AG20443 (cell line): ENCODE data around the gene ADRA2A.

Experiments
- DNase-seq: peaks from one replicate; pipeline ENCODE4 v3.0.0; 2012; ENCODE audit warnings: low spot score, mixed read lengths

Gene ADRA2A

DNA sequence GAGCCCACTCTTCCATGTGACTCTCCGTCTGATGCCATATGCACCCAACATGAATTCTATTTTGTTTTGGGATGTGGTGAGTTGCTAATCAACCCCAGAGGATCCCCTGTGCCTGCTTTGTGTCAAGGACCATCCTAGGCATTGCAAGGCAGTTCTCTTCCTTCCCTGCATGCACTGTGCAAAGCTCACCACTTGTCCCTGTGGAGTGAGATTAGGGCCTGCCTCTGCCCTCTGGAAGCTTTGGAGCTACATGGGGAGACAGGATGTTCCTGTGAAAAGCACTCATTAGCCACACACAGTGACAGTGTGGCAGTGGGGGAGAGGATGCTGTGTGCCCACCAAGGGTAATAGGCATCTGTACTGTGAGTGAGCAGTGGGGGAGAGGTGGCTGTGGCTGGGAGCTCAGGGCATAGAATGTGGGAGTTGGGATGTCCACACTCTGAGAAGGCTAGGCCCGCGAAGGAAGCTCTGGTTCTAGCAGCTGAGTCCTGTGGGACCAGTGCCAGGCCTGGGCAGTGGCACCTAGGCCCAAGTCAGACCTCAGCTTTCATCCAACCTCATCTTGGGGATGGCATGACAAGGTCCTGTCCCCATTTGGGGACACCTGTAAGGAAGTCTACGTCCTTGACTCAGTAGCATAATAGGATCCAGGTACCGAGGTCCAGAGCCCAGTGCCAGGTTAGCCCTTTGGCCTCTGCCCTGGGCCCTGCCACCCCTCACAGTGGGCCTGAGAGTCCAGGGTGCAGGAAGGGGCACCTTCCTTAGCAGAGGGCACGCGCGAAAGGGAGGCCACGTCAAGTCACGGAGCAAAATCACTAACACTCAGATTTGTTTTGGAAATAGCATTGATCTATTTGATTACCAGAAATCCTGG is 6.6 kb downstream of the ADRA2A start:
- DNase-seq: no peak

DNA sequence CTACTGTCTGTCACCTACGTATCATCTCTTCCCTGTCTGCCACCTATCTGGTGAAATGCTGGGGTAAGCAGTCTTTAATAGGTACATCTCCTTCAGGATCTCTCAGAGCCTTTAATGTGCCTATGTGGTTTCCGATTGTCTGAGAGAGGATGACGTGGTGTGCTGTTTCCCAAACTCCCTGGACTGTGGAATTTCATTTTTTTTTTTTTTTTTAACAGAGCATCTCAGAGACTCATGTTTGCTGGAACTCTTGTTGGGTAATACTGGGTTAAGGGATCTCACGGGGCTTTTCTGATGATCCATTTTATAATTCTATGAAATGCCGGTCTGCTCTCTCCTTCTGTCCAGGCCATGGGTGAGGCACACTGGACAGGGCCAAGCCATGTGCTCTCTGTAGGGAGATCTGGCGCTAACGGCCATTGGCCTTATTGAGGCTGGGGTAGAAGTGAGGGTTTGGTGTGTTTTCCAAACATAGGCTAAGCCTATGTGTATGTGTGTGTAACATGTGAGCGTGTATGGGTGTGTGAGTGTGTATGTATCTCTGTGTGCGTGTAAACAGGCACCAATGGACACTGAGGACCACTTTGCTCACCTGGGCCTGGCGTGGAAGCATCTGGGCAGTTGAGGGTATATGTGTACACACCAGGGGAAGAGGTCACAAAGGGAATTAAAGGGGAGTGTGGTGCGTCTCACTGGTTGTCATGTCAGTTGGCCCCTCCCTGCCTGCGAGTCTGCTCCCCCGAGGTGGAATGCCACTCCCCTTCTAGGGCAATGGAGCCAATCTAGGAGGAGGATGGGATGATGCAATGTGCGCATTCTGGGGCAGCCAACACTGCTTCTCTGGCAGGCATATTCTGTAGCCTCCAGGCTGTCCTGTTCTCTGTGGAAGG is 7.8 kb downstream of the ADRA2A start:
- DNase-seq: peak; percentile 53

DNA sequence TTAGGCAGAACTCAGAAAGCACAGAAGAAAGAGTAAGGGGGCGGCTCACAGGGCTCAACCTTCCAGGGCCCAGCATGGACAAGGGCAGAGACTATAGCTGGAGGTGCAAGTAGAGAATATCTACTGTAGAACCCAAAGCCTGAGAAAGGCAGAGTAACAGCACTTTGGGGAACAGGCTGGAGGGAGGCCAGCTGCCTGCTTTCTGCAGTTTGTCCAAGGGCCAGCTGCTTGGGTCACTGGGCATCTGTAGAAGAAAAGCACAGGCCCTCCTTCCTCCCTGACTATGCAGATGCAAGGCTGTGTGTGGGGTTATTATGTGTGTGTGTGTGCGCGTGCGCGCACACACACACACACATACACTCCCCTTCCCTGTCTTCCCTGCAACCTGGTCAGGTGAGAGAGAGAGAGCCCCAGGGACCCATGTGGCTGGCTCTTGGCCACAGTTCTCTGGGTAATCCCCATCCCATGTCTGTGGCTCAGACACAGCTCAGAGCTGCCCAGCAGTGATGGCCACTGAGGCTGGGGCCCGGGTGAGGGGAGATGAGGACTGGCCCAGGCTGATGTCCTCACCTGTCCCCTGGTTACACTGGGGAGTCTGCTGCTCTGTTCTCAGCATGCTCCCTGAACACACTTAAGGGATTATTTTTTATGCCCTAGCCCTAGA is 9.0 kb downstream of the ADRA2A start:
- DNase-seq: no peak

DNA sequence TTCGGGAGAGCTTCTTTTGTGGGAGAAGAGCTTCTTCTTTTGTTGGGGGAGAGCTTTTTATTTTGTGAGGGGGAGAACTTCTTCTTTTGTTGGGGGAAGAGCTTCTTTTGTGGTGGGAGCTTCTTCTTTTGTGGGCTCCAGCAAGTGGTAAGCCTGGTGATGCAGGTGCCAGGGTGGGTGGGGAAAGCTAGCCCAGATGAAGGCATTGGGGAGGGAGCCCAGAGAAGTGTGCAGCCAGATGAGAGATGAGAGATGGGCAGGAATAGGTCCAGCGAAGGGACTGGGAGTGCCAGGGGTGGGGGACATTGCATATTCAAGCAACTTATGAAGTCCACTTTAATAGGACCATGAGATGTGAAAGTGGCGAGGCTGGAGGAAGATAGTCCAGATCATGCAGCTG is 9.7 kb downstream of the ADRA2A start:
- no peak for DNase-seq

DNA sequence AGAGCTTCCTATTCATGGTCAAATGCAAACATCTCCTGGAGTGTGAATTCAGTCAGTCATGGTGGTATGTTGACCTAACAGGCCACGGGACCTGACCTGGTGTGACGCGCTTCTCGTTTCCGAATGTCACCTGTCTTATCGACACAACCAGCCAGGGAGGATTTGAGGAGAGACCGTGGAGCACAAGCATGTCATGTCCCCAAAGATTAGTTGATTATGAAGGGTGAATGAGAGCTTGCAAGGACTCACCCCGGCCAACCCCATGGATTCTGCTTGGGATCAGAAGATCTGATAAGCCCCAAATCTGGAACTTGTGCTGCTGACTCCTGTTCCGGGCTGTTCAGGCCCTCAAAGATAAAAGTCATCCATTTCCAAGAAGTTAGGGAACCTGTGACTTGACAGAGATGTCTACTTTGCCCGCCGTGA is 10.5 kb downstream of the ADRA2A start:
- DNase-seq: no peak

DNA sequence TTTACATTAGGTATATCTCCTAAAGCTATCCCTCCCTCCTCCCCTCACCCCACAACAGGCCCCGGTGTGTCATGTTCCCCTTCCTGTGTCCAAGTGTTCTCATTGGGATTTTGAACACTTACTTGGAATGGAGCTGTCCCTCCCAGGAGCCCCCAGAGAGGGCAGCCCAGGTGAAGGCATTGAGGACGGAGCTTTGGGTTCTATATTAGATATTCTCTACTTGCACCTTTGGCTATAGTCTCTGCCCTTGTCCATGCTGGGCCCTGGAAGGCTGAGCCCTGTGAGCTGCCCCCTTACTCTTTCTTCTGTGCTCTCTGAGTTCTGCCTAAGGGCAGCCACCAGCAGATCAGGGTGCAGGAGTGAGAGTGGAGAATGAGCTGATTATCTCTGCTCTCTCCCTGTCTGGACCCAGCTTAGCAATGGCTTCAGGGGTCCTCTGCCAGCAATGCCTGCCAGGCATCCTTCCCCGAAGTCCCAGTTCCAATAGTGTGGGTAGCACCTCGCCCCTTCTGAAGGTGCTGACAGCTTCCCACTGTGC is 11.2 kb downstream of the ADRA2A start:
- no peak for DNase-seq

DNA sequence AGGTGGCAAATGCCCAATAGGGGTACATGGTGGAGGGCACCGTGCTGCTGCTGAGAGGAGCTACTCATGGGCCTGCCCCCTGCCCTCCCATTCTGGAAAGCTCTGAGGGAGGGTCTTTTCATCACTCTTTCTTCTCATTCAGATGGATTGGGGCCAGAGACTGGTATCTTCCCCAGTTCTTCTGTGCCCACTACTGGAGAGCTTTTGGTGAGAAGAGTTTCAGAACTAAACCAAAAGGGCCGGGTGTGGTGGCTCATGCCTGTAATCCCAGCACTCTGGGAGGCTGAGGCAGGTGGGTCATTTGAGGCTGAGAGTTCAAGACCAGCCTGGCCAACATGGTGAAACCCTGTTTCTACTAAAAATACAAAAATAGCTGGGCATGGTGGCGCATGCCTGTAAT is 12.5 kb downstream of the ADRA2A start:
- DNase-seq: no peak

DNA sequence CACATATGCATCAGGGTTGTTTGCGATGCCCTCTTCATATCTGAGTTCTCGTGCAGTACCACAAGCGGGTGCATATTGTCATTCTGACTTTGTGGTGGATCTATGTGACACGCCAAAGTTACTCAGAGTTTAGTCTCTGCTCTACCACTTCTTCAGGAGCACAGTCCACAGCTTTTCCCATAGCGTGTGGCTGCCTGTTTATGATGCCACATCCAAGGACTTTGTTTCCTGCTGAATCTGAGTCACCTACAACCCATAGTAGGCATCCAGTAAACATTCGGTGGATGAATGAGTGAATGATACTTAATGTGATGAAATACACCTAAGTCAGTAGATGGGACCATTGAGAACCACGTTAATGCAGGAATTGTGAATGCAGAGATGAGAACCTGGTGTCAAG is 15.0 kb downstream of the ADRA2A start:
- no peak for DNase-seq

DNA sequence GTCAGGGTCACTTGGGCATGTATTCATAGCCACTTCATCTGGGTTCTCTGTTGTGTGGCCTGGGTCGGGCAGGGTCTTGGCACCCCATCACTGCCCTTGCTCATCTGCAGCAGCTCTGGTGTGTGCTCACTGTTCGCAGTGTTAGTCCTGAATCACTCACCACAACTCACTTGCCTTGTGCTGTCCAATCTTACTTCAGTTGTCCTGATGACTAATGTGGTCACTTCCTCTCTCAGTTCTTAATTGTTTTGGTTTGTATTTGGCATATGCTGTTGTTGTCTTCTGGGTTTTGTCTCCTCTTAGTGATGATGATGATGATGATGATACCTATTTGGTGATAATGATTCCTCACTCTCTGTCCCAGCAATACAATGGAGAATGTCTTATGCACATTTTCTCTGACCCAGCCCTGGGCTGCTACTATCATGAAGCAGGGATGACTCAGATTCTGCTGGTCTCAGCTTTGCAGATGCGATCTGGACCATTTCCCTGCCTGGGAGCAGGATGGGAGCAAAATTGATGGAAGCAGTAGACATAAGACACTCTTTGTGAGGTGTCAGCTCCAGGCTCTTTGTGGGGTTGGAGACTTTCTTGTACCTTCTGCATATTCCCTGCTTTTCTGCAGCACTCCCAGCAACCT is 17.0 kb downstream of the ADRA2A start:
- peak; percentile 78 for DNase-seq

DNA sequence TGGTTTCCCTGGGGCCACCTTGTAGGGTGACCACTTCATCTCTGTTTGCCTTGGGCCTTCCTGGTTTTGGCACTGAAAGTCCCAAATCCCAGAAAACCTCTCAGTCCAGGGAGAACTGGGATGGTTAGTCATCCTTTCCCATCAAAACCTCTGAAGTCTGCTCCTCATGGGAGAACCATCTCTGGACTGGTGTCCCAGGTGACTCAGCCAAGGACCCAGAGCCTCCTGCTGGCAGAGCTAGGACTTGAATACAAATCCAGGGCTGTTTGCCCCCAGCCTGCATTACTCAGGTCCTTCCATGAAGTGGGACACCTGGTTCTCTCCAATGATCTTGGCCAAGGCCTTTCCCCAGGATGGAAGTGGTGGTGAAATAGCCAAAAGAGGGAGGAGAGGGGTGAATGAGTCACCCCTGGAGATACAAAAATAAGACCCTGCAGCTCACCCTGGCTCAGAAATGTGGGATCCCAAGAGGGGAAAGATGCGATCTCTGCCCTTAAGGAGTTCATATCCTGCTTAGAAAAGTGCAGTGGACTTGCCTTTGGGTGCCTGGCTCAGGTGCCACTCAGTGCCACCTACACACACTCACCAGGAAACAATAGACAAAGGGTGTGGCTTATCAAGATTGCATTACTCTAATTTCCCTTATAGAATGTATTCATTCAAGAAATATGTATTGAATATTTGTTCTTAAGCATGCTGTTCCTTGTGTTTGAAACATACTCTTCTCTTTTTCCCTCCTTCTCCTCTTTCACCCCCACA is 22.0 kb downstream of the ADRA2A start:
- no peak for DNase-seq

DNA sequence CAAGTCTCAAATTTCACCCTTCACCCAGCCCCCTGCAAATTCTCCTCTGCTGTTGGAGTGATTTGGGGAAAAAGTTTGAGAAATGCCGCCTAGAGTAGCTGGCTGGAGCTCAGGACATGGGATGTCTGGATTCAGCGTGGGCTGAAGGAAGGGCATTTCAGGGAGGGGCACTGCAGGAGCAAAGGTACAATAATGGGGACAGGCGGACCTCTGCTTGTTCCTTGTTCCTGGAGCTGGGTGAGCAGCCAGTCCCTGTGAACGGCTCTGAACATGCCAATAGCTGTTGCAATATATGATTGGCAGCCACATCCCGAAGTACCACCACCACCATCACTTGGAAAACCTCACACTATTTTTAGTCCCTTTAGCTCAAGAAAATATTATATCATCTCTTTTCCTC is 23.4 kb downstream of the ADRA2A start:
- no peak for DNase-seq

DNA sequence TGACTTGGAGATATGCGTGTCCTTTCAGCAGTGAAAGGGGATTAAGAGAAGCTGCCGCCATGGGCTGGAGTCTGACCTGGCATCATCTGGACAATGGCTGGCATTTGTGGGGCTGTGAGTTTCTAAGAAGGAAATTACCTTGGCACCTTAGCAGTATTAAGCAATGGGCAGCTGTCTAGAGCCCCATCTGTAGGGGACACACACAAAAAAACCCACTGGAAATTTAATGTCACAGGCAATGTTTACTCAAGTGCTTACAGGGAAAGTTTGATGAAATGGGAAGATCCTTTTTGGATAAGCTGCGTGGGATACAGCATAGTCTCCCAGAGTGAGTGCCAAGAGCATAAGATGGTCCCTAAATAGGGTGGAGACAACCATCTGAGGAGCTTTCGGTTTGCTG is 25.0 kb downstream of the ADRA2A start:
- DNase-seq: no peak

DNA sequence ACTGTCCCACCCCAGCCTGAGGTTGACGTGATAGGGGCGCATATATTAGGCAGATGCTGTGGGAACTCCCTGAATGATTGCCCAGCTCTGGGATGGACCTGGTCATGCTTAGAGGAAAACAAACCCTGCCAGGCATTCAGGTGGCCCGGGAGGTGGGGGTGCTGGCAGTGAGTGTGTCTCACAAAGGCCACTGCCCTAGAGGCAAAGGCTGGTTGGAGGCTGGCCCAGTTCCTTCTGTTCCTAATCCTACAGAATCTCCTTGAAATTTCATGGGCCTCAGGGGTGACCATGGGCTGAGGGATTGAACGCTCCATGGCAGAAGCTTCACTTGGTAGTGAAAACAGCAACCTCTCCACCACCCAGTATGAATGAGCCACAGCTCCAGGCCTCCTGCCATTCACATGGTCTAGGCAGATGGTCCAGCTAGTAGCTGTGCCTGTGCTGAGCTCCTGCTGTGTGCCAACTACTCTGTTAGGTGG is 25.6 kb downstream of the ADRA2A start:
- DNase-seq: no peak

DNA sequence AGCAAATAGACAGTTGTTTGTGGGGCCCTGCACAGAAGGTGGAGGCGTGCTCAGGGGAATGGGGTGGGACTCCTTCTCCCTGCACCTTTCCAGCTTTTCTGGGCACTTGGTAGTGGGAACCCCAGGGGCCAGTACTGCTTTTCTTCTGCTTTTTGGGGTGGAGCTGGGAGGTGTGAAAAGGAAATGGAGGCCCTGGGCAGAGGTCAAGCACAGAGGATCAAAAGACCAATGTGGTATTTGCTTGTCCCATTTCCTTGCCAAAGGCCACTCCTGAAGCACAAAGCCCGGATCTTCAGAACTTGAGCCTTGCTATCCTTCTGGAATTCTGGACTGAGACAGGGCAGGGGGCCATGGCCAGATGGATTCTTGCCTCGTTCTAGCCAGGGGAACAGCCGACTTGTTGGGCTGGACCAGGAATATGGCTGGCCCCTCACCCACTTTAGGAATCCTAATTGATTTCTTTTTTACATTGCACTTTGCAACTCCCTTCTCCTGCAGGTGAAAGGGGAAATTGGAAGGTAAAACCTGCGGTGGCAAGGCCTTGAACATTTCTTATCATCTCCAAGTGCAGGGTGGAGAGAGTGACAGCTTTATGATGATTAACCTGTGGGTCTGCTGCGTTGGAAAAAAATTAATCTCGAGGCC is 26.5 kb downstream of the ADRA2A start:
- DNase-seq: no peak

DNA sequence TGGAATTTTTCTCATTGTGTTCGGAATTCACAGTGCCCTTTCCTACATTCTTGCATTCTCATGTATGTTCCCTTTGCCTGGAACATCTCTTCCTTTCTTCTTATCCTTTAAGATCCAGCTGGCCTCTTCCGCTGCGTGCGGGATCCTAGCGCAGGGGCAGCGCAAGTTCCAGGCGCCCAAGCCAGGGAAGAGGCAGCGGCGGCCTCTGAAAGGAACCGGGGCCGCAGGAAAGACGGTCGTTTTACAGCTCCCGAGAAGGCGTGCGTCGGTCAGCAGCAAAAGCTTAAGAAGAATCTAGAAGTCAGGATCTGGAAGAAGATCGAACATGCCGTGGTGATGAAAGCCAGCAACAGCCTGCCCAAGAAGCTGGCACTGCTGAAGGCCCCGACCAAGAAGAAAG is 28.0 kb downstream of the ADRA2A start:
- no peak for DNase-seq

DNA sequence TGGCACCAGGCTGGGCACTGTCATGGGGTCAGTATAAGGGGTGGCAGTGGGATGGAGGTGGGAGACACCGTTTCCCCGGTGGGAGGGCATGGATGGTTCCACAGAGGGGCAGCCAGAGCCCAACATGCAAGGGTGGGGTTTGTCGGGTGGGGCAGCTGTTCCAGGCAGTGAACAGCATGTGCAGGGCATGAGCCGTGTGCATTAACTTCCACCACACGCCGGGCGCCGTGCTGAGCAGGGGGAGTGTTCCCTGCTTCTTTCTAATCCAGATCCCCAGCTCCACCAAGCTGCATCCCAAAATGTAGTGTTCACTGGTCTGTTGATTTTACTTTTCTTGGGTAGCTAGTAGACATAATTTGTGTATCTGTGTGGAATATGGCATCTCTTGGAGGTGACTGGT is 29.3 kb downstream of the ADRA2A start:
- DNase-seq: no peak

DNA sequence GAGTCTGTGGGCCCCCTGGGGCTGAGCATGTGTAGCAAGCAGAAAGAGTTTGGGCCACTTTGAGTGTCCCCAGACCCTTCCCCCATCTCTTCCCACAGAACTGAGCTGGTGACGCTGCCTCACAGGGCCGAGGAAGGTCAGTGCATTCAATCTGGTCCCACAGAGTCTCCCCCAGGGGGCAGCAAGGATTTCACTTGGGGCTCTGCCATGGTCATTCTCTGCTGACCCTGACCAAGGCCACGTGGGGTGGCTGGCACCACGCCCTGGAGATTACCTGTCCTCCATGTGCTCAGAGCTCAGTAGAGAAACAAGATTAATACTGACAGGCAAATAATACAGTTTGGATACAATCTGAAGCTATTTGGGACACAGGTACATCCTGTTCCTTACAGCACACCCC is 30.2 kb downstream of the ADRA2A start:
- DNase-seq: no peak

DNA sequence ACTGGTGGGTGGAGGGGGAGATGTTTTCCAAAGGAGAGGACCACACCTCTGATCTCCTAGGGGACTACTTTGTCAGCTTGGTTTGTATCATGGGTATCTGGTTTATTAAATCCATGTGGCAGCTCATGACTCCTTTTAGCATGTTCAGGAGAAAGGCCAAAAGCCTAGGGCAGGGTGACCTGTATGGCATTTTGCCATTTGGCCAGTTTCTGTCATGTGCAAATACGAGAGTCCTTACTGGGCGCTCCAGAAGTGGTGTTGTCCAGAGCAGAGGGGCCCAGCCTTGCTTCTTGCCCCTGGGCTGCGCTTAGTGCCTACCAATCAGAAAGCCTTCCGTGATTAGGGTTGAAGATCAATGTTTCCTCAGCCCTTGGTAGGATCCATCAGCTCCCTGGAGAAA is 31.0 kb downstream of the ADRA2A start:
- no peak for DNase-seq

DNA sequence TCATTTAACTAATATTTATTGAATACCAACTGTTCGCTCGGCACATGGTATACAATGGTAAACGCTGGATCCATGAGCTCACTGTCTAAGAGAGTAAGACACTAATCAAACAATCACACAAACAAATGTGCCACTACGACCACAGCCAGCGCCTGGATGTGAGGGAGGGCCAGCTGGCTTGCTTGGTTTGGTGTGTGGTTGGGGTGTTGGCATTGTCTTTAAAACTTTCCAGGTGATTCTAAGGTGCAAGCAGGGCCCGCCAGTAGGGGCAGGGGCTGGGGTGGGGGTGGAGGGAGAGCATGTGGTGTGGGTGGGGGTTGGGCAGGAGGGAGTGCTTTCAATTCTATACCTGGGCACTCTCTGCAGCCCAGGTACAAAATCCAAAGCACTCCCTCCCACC is 31.6 kb downstream of the ADRA2A start:
- DNase-seq: no peak

DNA sequence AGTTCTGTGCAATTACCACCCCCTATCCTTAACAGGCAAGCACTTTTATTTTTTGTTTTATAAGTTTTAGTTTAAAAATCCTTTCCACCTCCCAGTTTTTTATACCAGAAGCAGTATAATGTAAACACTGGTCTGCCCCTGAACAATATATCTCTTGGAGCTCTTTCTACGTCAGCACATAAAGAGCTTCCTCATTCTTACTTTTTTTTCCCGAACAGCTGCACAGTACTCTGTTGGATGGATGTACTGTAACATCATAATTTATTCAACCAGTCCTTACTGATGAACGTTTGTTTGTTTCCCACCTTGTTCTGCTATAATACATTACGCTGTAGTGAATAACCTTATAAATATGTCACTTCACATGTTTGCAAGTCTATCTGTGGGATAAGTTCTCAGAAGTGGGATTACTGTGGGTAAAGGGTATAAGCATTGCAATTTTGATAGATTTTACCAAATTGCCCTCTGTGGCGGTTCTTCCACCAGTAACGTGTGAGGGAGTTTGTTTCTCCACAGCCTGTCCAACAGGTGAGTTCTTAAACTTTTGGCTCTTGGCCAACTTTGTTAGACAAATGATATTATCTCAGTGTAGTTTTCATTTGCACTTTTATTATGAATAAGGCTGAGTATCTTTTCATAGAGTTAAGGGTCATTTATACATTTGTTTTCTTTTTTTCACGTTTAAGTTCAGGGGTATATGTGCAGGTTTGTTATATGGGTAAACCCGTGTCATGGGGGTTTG is 32.8 kb downstream of the ADRA2A start:
- no peak for DNase-seq
